Liver (tissue), 9 donors: ENCODE measurements around the gene NDUFS6. TPM values are rescaled to one million over a fixed set of nuclear protein-coding genes. Genes with fewer than 3 reads are reported as not detected.

Experiments used
- DNase-seq: peaks from one replicate; pipeline ENCODE4 v3.0.0-alpha.2; 2017; ENCODE audit warnings: low spot score
- H3K27ac ChIP-seq, 2 donors: one replicate each; pipeline ENCODE4 v1.7.0; 2013; ENCODE audit warnings: inconsistent platforms in 2 of 2, low read length in 2 of 2, control low read depth in 1 of 2, low read depth in 1 of 2, mild to moderate bottlenecking in 1 of 2
- H3K27me3 ChIP-seq, 4 donors: one replicate each; pipeline versions ENCODE4 v1.6.1 to v1.7.0; 2013; ENCODE audit warnings: low read length in 3 of 4, inconsistent platforms in 1 of 4, mild to moderate bottlenecking in 1 of 4, moderate library complexity in 1 of 4; ENCODE audit not compliant: control insufficient read depth in 4 of 4, insufficient read depth in 4 of 4
- H3K36me3 ChIP-seq, 4 donors: one replicate each; pipeline versions ENCODE4 v1.6.1 to v1.7.0; 2013; ENCODE audit warnings: low read length in 3 of 4, mild to moderate bottlenecking in 3 of 4, low read depth in 1 of 4, moderate library complexity in 1 of 4; ENCODE audit not compliant: control insufficient read depth in 4 of 4, insufficient read depth in 3 of 4
- H3K4me1 ChIP-seq, 4 donors: one replicate each; pipeline versions ENCODE4 v1.6.1 to v1.7.0; 2013; ENCODE audit warnings: low read length in 3 of 4, mild to moderate bottlenecking in 3 of 4, moderate library complexity in 1 of 4; ENCODE audit not compliant: control insufficient read depth in 4 of 4, insufficient read depth in 4 of 4
- H3K4me3 ChIP-seq, 3 donors: one replicate each; pipeline versions ENCODE4 v1.6.1 to v1.7.0; 2013; ENCODE audit warnings: low read length in 3 of 3, control low read depth in 1 of 3, low read depth in 1 of 3, mild to moderate bottlenecking in 1 of 3
- H3K9ac ChIP-seq, 2 donors: one replicate each; pipeline ENCODE4 v1.7.0; 2013; ENCODE audit warnings: low read length in 2 of 2, mild to moderate bottlenecking in 2 of 2, moderate library complexity in 2 of 2, control low read depth in 1 of 2, low read depth in 1 of 2
- H3K9me3 ChIP-seq, 4 donors: one replicate each; pipeline versions ENCODE4 v1.6.1 to v1.7.0; 2013; ENCODE audit warnings: low read length in 3 of 4; ENCODE audit not compliant: control insufficient read depth in 4 of 4
- FOXA1 ChIP-seq: IDR thresholded peaks from 2 replicates; pipeline ENCODE4 v1.6.1; 2016; ENCODE audit warnings: antibody characterized with exemption
- FOXA2 ChIP-seq: IDR thresholded peaks from 2 replicates; pipeline ENCODE4 v1.6.1; 2016; ENCODE audit warnings: antibody characterized with exemption
- GABPA ChIP-seq, 2 donors: IDR thresholded peaks in 1 of 2; conservative IDR thresholded peaks in 1 of 2; 2 replicates each; pipeline ENCODE4 v1.6.1; 2016; ENCODE audit warnings: antibody characterized with exemption in 2 of 2, mild to moderate bottlenecking in 1 of 2, moderate library complexity in 1 of 2
- HNF4A ChIP-seq, 2 donors: conservative IDR thresholded peaks; 2 replicates each; pipeline ENCODE4 v1.6.1; 2016; ENCODE audit warnings: antibody characterized with exemption in 2 of 2, mild to moderate bottlenecking in 2 of 2
- JUND ChIP-seq, 2 donors: IDR thresholded peaks; 2 replicates each; pipeline ENCODE4 v1.6.1; 2016; ENCODE audit warnings: antibody characterized with exemption in 2 of 2
- NR2F2 ChIP-seq: IDR thresholded peaks from 2 replicates; pipeline ENCODE4 v1.6.1; 2016; ENCODE audit warnings: antibody characterized with exemption
- RXRA ChIP-seq, 2 donors: IDR thresholded peaks; 2 replicates each; pipeline ENCODE4 v1.6.1; 2017 to 2018; ENCODE audit warnings: antibody characterized with exemption in 2 of 2, mild to moderate bottlenecking in 1 of 2
- SP1 ChIP-seq: IDR thresholded peaks from 2 replicates; pipeline ENCODE4 v1.6.1; 2018; ENCODE audit warnings: antibody characterized with exemption, mild to moderate bottlenecking
- YY1 ChIP-seq: IDR thresholded peaks from 2 replicates; pipeline ENCODE4 v1.6.1; 2016; ENCODE audit warnings: antibody characterized with exemption, mild to moderate bottlenecking
- WGBS: extraction: QIAGEN DNeasy Blood & Tissue Kit; methylation state at CpG from one replicate; pipeline ENCODE4 v1.1.7; 2013; 5-methylcytosine and 5-hydroxymethylcytosine counted together
- polyA plus RNA-seq, 2 donors: library from polyadenylated mRNA; stranded (reverse) in 1 of 2; unstranded in 1 of 2; fragments of 200-250 nt in 1 of 2; fragments of >200 nt in 1 of 2; fragmentation: Nextera tagmentation in 1 of 2; extraction: Ambion mirVana in 1 of 2; gene quantifications; one replicate each; pipeline versions ENCODE4 v1.2.1 to v1.2.3, GENCODE V29; 2013 to 2015
- total RNA-seq, 2 donors: library from RNA; depleted of rRNA; stranded (reverse); fragments of >200 nt; gene quantifications; one replicate each; pipeline ENCODE4 v1.2.3, GENCODE V29; 2014
- TF ChIP-seq, protein P1 (sequence below): IDR thresholded peaks from 2 replicates; pipeline ENCODE4 v1.6.1; 2016; ENCODE audit warnings: antibody characterized with exemption
- TF ChIP-seq, protein P2 (sequence below): IDR thresholded peaks from 2 replicates; pipeline ENCODE4 v1.6.1; 2016; ENCODE audit warnings: antibody characterized with exemption, mild to moderate bottlenecking
- TF ChIP-seq, protein P3 (sequence below): fragments of 150-350 bp; IDR thresholded peaks from 2 replicates; pipeline ENCODE4 v1.5.1; 2017; ENCODE audit warnings: improper control_type of control experiment, low read depth, low read length; ENCODE audit not compliant: missing input control
- TF ChIP-seq, protein P4 (sequence below): IDR thresholded peaks from 2 replicates; pipeline ENCODE4 v1.6.1; 2016; ENCODE audit warnings: antibody characterized with exemption
- donor health status: healthy.
- donor health status: healthy.
- donor health status: healthy.
- donor health status: healthy.
- donor health status: healthy.

Gene NDUFS6
- total and polyA plus RNA-seq, 4 donors = 18.7 to 82.5 (median 47.3) TPM

DNA sequence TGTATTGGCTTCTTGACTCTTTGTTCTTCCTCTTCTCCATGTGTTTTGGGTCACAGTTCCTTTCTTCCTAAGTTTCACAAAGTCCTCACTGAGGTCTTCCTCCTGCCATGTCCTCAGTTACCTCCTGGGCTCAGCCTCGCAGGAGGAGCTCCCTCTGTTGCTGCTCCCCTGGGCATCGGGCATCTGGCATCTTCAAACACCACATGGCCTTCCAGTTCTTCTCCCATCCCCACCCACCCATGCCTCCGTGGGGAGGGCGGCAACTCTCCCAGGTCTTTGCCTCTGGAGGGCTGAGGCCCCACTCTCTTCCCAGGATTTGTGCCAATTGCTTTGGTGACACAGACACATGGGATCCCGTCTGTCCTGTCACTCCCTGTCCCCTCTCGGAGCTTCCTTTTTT lies 24.4 kb upstream of the NDUFS6 start:
- Histone ChIP-seq H3K4me1 (no peaks in the 10 kb centered on the region), H3K27ac (no peak overlapping the region), H3K27me3 (peaks cover 0 to 2% (median 0%) of the 10 kb centered on the region in 4 donors), H3K9ac (no peak overlapping the region), H3K9me3 (no peaks in the 10 kb centered on the region), H3K4me3 (no peak overlapping the region), H3K36me3 (no peaks in the 10 kb centered on the region)
- TF ChIP-seq NR2F2 = no peak
- no peak for TF ChIP-seq YY1
- no peak for TF ChIP-seq JUND (IDR thresholded peaks at IDR 0.05)
- TF ChIP-seq FOXA2 = no peak
- no peak for TF ChIP-seq SP1
- TF ChIP-seq RXRA (IDR thresholded peaks at IDR 0.05) = no peak
- TF ChIP-seq, protein P1, sequence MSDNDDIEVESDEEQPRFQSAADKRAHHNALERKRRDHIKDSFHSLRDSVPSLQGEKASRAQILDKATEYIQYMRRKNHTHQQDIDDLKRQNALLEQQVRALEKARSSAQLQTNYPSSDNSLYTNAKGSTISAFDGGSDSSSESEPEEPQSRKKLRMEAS = no peak
- no peak for DNase-seq
- WGBS = 84% methylated on average over 6 of the region's 6 CpGs

DNA sequence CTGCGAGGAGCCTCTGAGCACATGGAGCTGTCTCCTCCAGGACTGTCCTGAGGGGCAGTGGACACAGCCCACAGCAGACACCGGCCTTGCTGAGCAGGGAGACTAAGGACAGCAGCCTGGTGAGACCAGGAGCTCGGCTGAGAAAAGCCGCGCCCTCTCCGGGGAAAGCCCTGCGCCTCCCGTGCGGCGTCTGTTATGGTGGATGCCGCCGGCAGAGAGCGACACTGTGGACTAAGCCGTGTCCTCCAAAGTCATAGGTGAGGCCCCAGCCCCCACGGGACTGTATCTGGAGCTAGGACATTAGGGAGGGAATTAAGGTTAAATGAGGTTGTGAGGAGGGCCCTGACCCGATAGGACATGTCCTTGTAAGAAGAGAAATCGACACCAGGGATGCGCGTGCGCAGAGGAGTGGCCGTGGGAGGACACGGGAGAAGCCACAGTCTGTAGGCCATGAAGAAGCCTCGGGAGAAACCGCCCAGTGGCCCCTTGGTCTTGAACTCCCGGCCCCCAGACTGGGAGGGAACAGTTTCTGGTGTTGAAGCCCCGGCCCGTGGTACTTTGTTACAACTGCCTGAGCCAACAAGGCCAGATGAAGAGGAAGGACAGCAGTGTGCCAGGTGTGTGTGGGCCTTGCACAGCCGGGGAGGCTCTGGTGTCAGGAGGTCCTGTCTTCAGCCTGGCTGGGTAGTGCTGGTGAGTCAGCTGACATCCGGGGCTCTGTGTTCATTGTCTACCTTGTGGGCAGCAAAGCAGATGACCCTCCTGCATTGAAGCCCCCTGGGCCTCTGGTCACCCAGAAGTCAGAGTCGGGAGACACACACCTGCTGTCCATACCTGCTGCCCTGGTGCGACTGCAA lies 23.7 kb upstream of the NDUFS6 start:
- H3K4me1 ChIP-seq = no peaks in the 10 kb centered on the region
- peaks cover 0 to 2% (median 0%) of the 10 kb centered on the region in 4 donors for H3K27me3 ChIP-seq
- H3K9me3 ChIP-seq = no peaks in the 10 kb centered on the region
- H3K36me3 ChIP-seq = no peaks in the 10 kb centered on the region
- TF ChIP-seq, protein P1 = no peak
- TF ChIP-seq, protein P2, sequence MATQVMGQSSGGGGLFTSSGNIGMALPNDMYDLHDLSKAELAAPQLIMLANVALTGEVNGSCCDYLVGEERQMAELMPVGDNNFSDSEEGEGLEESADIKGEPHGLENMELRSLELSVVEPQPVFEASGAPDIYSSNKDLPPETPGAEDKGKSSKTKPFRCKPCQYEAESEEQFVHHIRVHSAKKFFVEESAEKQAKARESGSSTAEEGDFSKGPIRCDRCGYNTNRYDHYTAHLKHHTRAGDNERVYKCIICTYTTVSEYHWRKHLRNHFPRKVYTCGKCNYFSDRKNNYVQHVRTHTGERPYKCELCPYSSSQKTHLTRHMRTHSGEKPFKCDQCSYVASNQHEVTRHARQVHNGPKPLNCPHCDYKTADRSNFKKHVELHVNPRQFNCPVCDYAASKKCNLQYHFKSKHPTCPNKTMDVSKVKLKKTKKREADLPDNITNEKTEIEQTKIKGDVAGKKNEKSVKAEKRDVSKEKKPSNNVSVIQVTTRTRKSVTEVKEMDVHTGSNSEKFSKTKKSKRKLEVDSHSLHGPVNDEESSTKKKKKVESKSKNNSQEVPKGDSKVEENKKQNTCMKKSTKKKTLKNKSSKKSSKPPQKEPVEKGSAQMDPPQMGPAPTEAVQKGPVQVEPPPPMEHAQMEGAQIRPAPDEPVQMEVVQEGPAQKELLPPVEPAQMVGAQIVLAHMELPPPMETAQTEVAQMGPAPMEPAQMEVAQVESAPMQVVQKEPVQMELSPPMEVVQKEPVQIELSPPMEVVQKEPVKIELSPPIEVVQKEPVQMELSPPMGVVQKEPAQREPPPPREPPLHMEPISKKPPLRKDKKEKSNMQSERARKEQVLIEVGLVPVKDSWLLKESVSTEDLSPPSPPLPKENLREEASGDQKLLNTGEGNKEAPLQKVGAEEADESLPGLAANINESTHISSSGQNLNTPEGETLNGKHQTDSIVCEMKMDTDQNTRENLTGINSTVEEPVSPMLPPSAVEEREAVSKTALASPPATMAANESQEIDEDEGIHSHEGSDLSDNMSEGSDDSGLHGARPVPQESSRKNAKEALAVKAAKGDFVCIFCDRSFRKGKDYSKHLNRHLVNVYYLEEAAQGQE = no peak
- TF ChIP-seq FOXA1 (no peak), HNF4A (conservative IDR thresholded peaks at IDR 0.05) (no peak), NR2F2 (no peak), GABPA (IDR thresholded peaks at IDR 0.05 in 1 of 2, conservative IDR thresholded peaks at IDR 0.05 in 1 of 2) (no peak), FOXA2 (no peak)
- no peak overlapping the region for H3K9ac ChIP-seq
- 87% methylated on average over 31 of the region's 31 CpGs for WGBS
- H3K27ac ChIP-seq = no peak overlapping the region
- no peak overlapping the region for H3K4me3 ChIP-seq
- DNase-seq = no peak

DNA sequence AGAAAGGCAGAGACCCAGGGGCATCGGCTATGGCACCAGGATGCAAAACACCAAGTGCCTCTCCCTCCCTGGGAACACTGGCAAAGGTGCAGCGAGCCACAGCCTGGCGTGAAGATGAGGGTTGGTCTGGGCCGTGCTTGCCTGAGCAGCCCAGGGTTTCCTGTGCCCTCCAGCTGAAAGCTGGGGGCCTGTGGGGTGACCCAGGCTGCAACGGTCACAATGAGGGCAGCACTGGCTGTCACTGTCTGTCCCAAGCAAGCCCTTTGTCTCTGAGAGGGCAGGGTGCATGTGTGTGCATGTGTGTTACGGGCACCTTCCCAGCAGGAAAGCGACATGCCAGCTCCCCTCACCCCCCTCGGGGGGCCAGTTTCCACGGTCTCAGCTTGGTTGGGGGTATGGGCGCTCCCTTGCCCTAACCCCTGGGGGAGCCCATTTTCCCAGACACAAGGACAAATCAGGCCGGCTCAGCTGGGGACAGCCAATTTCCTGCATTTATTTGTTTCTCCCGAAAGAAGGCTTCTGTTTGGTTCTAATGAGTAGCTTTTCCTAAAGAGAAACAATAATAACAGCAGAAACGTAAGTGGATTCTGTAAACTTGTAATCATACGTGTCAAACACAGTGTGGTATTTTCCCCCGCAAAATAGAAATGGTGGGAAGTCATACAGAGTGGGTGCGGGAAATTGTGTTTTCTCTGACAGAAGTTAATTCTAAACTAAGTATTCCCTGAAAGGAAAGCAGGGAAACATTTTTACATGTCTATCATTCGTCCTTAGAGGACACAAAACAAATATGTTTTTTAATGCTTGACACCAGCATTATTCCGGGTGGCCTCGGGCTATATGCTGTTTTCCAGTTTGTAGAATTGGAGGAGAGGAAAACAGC lies 22.8 kb upstream of the NDUFS6 start:
- no peak overlapping the region for H3K27ac ChIP-seq
- DNase-seq = no peak
- WGBS = 74% methylated on average over 19 of the region's 19 CpGs

More for the DNA sequence above, 22.8 kb upstream of the NDUFS6 start:
- no peaks in the 10 kb centered on the region for H3K36me3 ChIP-seq
- no peaks in the 10 kb centered on the region for H3K27me3 ChIP-seq
- H3K4me3 ChIP-seq = no peak overlapping the region
- no peak for TF ChIP-seq SP1
- no peak for TF ChIP-seq NR2F2
- TF ChIP-seq, protein P3, sequence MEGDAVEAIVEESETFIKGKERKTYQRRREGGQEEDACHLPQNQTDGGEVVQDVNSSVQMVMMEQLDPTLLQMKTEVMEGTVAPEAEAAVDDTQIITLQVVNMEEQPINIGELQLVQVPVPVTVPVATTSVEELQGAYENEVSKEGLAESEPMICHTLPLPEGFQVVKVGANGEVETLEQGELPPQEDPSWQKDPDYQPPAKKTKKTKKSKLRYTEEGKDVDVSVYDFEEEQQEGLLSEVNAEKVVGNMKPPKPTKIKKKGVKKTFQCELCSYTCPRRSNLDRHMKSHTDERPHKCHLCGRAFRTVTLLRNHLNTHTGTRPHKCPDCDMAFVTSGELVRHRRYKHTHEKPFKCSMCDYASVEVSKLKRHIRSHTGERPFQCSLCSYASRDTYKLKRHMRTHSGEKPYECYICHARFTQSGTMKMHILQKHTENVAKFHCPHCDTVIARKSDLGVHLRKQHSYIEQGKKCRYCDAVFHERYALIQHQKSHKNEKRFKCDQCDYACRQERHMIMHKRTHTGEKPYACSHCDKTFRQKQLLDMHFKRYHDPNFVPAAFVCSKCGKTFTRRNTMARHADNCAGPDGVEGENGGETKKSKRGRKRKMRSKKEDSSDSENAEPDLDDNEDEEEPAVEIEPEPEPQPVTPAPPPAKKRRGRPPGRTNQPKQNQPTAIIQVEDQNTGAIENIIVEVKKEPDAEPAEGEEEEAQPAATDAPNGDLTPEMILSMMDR = no peak
- TF ChIP-seq, protein P4, sequence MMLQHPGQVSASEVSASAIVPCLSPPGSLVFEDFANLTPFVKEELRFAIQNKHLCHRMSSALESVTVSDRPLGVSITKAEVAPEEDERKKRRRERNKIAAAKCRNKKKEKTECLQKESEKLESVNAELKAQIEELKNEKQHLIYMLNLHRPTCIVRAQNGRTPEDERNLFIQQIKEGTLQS = no peak
- no peaks in the 10 kb centered on the region for H3K4me1 ChIP-seq
- no peaks in the 10 kb centered on the region for H3K9me3 ChIP-seq
- H3K9ac ChIP-seq = no peak overlapping the region
